ENCODE results near the gene KRT17. TPM values are rescaled to one million over a fixed set of nuclear protein-coding genes. Genes with fewer than 3 reads are reported as not detected.
A peak's percentile ranks its signal among the peaks of the same experiment; 100 is the strongest.

Gene KRT17
- total RNA-seq, 1 donor from 2014 or later: 5.9 TPM

DNA sequence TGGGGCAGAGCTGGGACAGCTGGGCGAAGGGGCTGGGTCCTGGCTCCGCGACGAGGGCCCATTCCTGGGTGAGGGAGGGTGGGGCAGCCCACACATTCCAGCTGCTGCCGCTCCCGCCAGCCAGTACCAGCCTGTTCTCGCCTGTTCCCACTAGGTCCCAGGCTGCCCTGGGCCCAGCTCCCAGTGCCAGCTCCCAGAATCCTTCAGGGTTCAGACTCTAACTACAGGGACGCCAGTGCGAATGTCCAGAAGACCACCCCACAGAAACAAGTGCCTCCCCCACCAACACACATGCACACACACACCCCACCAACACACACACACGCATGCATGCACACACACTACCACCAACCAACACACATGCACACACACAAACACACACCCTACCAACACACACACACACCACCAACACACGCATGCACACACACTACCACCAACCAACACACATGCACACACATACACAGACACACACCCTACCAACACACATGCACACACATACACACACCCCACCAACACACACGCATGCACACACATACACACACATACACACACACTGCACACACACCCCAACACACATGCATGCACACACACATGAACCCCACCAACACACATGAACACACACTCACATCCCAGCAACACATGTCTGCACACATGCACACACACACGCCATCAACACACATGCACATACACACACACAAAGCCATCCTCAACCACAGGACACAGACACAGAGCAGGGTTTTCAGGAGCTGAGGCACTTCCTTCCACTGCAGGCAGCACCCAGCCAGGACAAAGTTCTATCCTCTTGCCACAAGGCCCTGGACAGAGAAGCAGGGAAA lies 27.5 kb upstream of the KRT17 start:
- H3K36me3 ChIP-seq: no peaks in the 10 kb centered on the region
- no peak overlapping the region for H3K4me3 ChIP-seq
- intact Hi-C loops (cut with DNase I): no loop called here
- ATAC-seq: peak; percentile 74
- H3K27ac ChIP-seq: peak overlapping the region; percentile 78
- DNase-seq: peak; percentile 92
- H3K4me1 ChIP-seq: peaks cover 22% of the 10 kb centered on the region
- no peaks in the 10 kb centered on the region for H3K9me3 ChIP-seq
- H3K27me3 ChIP-seq: no peaks in the 10 kb centered on the region
- TF ChIP-seq, protein P1, sequence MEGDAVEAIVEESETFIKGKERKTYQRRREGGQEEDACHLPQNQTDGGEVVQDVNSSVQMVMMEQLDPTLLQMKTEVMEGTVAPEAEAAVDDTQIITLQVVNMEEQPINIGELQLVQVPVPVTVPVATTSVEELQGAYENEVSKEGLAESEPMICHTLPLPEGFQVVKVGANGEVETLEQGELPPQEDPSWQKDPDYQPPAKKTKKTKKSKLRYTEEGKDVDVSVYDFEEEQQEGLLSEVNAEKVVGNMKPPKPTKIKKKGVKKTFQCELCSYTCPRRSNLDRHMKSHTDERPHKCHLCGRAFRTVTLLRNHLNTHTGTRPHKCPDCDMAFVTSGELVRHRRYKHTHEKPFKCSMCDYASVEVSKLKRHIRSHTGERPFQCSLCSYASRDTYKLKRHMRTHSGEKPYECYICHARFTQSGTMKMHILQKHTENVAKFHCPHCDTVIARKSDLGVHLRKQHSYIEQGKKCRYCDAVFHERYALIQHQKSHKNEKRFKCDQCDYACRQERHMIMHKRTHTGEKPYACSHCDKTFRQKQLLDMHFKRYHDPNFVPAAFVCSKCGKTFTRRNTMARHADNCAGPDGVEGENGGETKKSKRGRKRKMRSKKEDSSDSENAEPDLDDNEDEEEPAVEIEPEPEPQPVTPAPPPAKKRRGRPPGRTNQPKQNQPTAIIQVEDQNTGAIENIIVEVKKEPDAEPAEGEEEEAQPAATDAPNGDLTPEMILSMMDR (IDR thresholded peaks at IDR 0.05): no peak

DNA sequence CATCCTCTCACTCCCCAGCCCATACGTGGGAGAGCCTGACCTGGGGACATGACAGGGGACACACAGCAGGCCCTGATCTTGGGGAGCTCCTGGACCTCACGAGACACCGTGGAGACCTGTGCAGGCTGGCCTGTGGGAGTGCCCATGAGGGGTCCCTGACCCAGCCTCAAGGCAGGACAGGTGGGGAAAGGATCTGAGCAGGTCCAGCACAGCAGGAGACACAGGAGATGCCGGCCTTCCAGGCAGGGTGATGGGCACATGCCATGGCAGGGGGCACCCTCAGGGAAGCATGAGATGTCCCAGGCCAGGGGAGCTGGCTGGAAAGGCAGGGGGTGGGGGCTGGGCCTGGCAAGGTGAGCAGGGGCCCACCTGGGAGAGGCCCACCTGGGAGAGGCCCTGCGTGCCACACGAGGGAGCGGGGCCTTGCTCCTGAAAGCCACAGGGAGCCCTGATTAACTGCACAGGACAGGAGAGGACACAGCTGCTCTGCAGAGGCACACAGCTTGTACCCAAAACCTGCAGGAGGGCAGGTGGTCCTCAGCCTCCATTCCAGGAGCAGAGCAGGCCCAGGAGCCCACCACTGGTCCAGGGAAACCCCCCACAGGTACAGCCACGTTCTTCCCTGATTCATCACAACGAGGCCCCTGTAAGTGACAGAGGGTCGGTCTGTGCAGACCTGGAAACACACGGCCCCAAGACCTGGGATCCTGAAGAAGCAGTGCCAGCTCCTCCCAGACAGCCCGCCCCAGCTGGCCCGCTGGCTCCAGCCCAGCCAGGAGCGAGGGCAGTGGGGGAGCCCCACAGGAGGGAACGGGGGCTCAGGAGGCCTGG lies 26.6 kb upstream of the KRT17 start:
- no peak for ATAC-seq
- Histone ChIP-seq H3K27me3 (no peaks in the 10 kb centered on the region), H3K27ac (peak overlapping the region; percentile 78), H3K4me3 (no peak overlapping the region), H3K4me1 (peaks cover 22% of the 10 kb centered on the region), H3K36me3 (no peaks in the 10 kb centered on the region), H3K9me3 (no peaks in the 10 kb centered on the region)
- intact Hi-C loops (cut with DNase I): no loop called here
- TF ChIP-seq, protein P1 (IDR thresholded peaks at IDR 0.05): no peak
- DNase-seq: peak; percentile 60

DNA sequence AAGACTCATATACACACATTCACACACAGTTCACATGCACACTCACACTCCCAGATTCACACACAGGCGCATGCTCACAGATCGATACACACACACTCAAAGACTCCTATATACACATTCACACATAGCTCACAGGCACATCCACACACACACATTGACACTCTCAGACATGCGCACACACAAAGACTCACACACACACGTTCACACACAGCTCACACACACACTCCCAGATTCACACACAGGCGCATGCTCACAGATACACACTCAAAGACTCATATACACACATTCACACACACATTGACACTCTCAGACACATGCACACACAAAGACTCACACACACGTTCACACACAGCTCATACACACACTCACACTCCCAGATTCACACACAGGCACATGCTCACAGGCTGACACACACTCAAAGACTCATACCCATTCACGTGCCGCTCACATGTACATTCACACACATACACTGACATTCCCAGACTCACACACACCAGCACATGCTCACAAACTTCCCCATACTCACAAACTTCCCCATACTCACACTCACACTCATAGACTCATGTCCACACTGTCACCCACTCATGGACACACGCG lies 25.6 kb upstream of the KRT17 start:
- ATAC-seq (no peak), DNase-seq (no peak)
- Histone ChIP-seq H3K4me3 (no peak overlapping the region), H3K9me3 (no peaks in the 10 kb centered on the region), H3K36me3 (no peaks in the 10 kb centered on the region), H3K27ac (no peak overlapping the region), H3K27me3 (no peaks in the 10 kb centered on the region), H3K4me1 (peaks cover 22% of the 10 kb centered on the region)
- TF ChIP-seq, protein P1 (IDR thresholded peaks at IDR 0.05): no peak
- intact Hi-C loops (cut with DNase I): loop anchor here (5.0 kb wide), 1 partner anchor 103 kb away; no protein-coding TSS in a partner anchor

DNA sequence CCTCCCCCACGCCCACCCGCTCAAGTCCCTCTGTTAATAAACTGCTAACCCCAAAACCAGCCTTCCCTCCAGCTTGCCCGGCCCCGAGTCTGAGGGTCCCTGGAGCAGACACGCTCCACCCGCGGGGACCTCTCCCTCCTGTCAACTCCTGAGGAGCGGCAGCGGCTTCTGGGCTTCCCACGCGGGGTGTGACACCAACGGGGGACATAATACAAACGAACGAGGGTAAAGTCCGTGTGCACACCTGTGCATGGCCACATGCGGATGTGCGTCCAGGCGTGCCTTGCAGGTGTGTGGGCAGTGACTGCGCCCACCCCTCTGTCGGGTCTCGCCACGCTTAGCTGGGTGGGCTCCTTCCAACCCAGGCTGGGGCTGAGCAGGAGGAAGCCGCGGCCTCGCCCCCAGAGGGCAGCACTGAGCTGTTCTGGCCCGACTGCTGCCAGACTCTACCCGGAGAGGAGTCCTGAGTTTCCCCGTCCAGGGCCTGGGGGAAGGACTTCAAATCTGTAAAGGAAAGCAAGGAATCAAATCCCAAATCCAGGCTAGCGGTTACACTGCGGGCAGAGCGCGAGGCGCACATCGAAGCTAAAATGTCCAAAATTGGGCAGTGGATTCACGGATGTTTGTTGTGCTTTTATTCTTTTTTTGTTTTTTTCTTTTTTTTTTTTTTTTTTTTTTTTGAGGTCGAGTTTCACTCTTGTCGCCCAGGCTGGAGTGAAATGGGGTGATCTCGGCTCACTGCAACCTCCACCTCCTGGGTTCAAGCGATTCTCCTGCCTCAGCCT lies 24.2 kb upstream of the KRT17 start:
- no peaks in the 10 kb centered on the region for H3K27me3 ChIP-seq
- intact Hi-C loops (cut with DNase I): loop anchor here (5.0 kb wide), 1 partner anchor 101 kb away; no protein-coding TSS in a partner anchor
- no peaks in the 10 kb centered on the region for H3K36me3 ChIP-seq
- ATAC-seq: peak; percentile 88
- H3K4me3 ChIP-seq: peak overlapping the region; percentile 43
- no peak overlapping the region for H3K27ac ChIP-seq
- H3K9me3 ChIP-seq: no peaks in the 10 kb centered on the region
- peak; percentile 94 for DNase-seq
- TF ChIP-seq, protein P1 (IDR thresholded peaks at IDR 0.05): peak; percentile 94
- H3K4me1 ChIP-seq: peaks cover 15% of the 10 kb centered on the region

DNA sequence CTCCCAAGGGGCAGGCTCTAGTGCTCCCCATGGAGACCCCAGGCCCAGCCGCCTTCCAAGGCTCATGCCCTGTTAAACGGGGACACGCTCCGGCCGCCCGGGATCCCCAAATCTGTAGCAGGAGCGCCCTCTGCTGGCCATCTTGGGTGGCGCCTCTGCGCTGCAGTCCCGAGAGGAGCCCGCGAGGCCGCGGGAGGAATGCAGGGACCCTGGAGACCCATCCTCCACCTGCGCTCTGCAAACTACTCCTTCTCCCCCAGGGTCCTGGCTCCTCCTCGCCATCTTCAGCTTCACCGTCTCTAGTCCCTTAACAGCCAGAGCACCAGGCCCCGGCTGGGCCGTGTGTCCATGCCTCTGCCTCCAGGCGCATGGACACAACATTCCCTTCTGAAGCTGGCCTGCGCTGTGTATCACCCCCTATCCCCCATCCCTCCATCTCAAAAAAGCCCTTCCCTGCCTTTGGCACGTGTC lies 23.6 kb upstream of the KRT17 start:
- Histone ChIP-seq H3K4me3 (peak overlapping the region; percentile 43), H3K9me3 (no peaks in the 10 kb centered on the region), H3K36me3 (no peaks in the 10 kb centered on the region), H3K4me1 (peaks cover 14% of the 10 kb centered on the region), H3K27ac (no peak overlapping the region), H3K27me3 (no peaks in the 10 kb centered on the region)
- ATAC-seq: peak; percentile 80
- TF ChIP-seq, protein P1 (IDR thresholded peaks at IDR 0.05): peak; percentile 97
- DNase-seq: peak; percentile 94
- intact Hi-C loops (cut with DNase I): loop anchor here (5.0 kb wide), 1 partner anchor 101 kb away; no protein-coding TSS in a partner anchor

Measured in upper lobe of right lung (tissue), 1 donor.